Astrocyte of the cerebellum (primary cell): ENCODE results near the gene USP48.
"Not testable (repeated sequence)": the region's sequence is repeated elsewhere in the genome, so short reads cannot be mapped to it uniquely, and the experiment has no call there.

ENCODE experiments used
- DNase-seq: peaks from one replicate; pipeline ENCODE4 v3.0.0-alpha.2; 2011; ENCODE audit warnings: low read depth
- H3K4me3 ChIP-seq: 2 replicates; pipeline ENCODE4 v1.5.1; 2011; ENCODE audit warnings: mild to moderate bottlenecking, low read depth, low read length, moderate library complexity
- CTCF ChIP-seq: IDR thresholded peaks from 2 replicates; pipeline ENCODE4 v1.5.1; 2012; ENCODE audit warnings: low read length, low read depth, moderate library complexity, mild to moderate bottlenecking; ENCODE audit errors: missing control alignments
- in situ Hi-C: cut with HindIII; loops from 2 replicates; pipeline ENCODE4 v1.10.0; 2017; ENCODE audit warnings: low sequenced_read_pairs

The USP48 gene

DNA sequence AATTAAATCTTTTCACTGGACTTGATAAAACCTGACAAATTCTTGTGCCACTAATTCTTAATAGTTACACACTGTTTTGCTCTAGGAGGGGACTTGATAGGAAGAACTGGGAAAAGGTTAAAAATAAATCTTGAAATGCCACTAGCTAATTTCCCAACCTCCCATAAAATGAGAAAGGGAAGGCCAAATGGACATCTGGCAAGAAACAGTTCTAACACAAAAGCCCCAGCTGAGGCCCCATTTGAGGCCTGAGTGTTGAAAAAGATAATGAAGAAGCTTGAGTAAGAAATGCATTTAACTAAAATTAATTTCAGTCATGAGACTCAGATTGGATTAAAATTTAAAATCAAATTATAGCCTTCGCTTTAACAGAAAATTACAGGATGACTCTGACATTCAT lies 102.6 kb downstream of the USP48 start:
- no peak overlapping the region for H3K4me3 ChIP-seq
- TF ChIP-seq CTCF = no peak
- in situ Hi-C loops = no loop called here
- no peak for DNase-seq

- no peak for DNase-seq
- no peak for TF ChIP-seq CTCF
- in situ Hi-C loops = no loop called here
- H3K4me3 ChIP-seq = no peak overlapping the region
Measured at GRCh38 chr1:21677168-21677567, 105.8 kb downstream of the USP48 start.

DNA sequence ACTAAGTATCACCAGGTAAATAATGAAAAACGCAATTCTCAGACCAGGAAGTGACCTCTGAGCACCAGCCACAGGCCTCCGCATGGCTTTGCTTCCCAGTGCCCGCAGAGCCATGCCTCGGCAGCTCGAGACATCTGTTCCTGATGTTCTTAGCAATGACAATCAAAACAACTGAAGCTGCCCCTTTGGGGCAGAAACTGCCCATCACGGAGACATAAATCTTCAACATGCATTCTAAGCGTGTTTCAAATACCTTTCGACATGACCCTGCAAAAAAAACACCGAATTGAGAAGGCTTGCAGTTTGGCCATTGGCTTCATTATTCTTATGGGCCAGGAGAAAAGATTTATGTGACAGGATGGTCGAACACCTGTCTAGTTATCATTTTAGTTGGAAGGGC lies 108.0 kb downstream of the USP48 start:
- no peak for DNase-seq
- in situ Hi-C loops = no loop called here
- TF ChIP-seq CTCF = no peak
- H3K4me3 ChIP-seq = no peak overlapping the region

DNA sequence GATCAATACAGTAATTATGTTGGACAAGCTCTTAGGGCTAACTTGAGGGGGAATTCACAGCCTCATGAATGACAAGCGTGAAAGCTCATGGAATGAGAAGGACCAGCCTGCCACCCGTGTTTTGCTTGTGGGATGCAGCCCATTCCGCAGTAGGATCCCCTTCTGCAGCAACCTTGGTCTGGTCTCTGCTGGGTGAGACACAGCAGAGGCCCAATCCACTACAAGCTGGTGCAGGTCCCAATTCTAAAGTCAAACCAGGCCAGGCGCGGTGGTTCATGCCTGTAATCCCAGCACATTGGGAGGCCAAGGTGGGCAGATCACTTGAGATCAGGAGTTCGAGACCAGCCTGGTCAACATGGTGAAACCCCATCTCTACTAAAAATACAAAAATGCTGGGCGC lies 109.1 kb downstream of the USP48 start:
- in situ Hi-C loops, H3K4me3 ChIP-seq, DNase-seq: not testable (repeated sequence)

DNA sequence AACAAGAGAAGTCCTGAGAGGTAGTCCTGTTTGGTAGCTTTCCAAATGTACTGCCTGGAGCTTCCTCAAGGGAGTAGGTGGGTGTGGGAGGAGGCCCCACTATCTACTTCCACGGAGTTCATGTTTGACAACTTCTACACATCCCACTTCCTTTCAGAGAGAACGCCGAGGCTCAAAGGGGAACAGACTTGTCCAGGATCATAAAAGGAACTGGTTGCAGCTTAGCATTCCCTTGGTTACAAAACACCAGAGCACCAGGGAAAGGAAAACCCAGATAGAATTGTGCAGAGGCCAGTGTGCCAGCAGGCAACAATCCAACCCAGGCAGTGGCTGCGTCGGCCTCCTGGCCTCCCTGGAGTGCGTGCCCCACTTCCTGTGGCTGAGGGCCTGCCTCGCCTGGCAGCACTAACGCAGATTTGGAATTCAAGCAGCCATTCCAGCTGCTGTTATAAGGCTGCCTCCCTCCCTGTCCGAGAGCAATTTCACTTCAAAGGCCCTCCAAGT lies 109.6 kb downstream of the USP48 start:
- peak; percentile 73 for DNase-seq

GRCh38 chr1:21672478-21673276 lies 110.3 kb downstream of the USP48 start:
- no peak for TF ChIP-seq CTCF
- no peak overlapping the region for H3K4me3 ChIP-seq
- in situ Hi-C loops = no loop called here
- DNase-seq = no peak

More for the DNA sequence above, 109.6 kb downstream of the USP48 start:
- no peak for TF ChIP-seq CTCF
- no peak overlapping the region for H3K4me3 ChIP-seq
- in situ Hi-C loops = no loop called here

DNA sequence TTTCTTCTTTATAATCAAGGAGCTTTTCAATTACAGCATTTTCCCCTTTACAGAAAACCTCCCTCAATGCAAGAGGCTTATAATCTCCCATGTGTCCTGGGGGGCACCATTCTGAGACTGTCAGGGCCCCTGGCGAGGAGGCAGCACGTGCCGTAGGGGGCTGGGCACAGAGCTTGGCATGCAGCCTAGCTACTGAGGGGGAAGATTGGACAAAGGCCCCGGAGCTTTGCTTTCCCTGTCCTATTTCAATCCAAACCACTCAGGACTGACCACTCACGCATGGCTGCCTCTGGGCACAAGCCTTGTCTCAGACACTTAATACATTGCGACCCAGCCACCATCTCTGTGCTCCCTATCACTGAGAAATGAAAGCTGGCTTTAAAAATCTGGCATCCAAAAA lies 111.0 kb downstream of the USP48 start:
- in situ Hi-C loops = no loop called here
- TF ChIP-seq CTCF = no peak
- no peak overlapping the region for H3K4me3 ChIP-seq
- no peak for DNase-seq
